GM18505 (cell line): Measurements from ENCODE around the gene MAP7D3.
"Not testable (repeated sequence)": the region's sequence is repeated elsewhere in the genome, so short reads cannot be mapped to it uniquely, and the experiment has no call there.

Source experiments
- ATAC-seq: cut with Tn5 transposase; IDR thresholded peaks from one replicate; pipeline ENCODE4 v1.9.1; 2021; ENCODE audit not compliant: unreplicated experiment
- POLR2A ChIP-seq: IDR thresholded peaks from 4 replicates; pipeline ENCODE4 v1.6.1; 2011; ENCODE audit warnings: borderline replicate concordance; ENCODE audit not compliant: insufficient read depth, insufficient read length; ENCODE audit errors: extremely low read depth

The MAP7D3 gene

DNA sequence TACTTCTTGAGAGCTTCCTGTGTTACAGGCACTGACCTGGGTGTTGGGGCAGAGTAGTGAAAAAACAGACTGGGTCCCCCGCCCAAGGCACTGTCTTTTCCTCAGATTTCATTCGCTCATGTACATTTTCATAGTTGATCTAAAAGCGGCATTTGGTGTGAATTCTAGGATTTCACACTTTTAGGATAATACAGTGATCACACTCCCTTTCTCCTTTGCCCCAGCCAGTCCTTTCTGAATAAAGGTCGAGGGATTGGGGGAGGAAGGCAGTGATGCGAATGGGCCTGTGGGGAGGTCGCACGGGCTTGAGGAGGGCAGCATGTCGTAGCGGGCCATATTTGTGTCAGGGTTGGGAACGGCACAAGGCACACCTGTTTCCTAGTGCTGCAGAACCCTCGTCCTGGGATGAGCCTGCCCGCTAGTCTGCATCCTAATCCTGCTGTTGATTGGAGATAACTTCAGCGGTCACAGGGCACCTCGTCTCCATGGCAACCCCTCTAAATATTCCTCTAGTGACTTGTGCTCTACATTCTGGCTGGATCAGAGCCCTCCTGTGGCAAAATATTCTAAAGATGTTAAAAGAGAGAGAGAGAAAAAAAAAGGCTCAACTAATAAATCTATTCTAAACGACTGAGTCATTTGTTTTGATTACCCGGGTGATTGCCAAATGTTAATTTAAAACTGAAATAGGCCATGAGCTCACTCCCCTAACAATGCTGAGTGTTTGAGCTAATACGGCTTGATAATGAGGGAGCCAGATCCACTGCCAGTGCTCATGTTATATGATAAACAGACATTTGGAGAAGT is 82.1 kb downstream of the MAP7D3 start:
- no peak for TF ChIP-seq POLR2A
- no peak for ATAC-seq

- not testable (repeated sequence) for ATAC-seq
These were observed 83.2 kb downstream of the MAP7D3 start for GRCh38 chrX:136167989-136168388.

- no peak for ATAC-seq
- TF ChIP-seq POLR2A: no peak
These were observed 84.9 kb downstream of the MAP7D3 start for GRCh38 chrX:136166221-136166855.

DNA sequence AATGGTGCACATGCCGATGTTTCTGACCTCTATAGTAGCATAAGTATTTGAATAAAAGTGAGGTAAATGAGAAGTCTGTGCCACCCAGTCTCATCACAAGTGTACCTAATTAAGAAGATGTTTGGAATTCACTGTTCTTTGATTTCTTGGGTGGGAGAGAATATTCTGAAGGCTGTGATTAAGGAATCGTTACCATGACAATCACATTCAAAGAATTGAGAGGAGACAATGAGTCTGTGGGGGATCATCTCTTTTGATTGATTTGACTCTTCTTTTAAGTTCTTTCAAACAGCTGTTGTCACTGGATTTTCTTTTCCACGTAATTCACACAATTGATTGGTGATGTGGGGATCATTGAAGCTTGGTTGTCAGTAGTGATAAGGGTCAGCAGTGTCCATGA is 85.8 kb downstream of the MAP7D3 start:
- no peak for ATAC-seq
- TF ChIP-seq POLR2A: no peak

GRCh38 chrX:136163689-136164088 is 87.5 kb downstream of the MAP7D3 start:
- TF ChIP-seq POLR2A: no peak
- no peak for ATAC-seq
